ENCODE data around the gene DNAJA1. TPM values are rescaled to one million over a fixed set of nuclear protein-coding genes. Genes with fewer than 3 reads are reported as not detected.
"Not testable (repeated sequence)": the region's sequence is repeated elsewhere in the genome, so short reads cannot be mapped to it uniquely, and the experiment has no call there.

The DNAJA1 gene
- total RNA-seq, 1 donor from 2014 or later, result 149 TPM

GRCh38 chr9:33081128-33081851, 56.2 kb downstream of the DNAJA1 start:
- peak overlapping the region; percentile 20 for H3K4me3 ChIP-seq (ENCODE audit: low read depth, low read length)

GRCh38 chr9:33082128-33082527, 57.1 kb downstream of the DNAJA1 start:
- no peak for TF ChIP-seq CTCF (conservative IDR thresholded peaks at IDR 0.05; ENCODE audit: low read depth, low read length)
- DNase-seq (ENCODE audit: low read depth), result no peak
- H3K4me3 ChIP-seq (ENCODE audit: low read depth, low read length), result no peak overlapping the region

More at GRCh38 chr9:33081128-33081851, 56.2 kb downstream of the DNAJA1 start:
- peak; percentile 47 for DNase-seq (ENCODE audit: low read depth)
- TF ChIP-seq CTCF (conservative IDR thresholded peaks at IDR 0.05; ENCODE audit: low read depth, low read length), result peak; percentile 84

- no peak for TF ChIP-seq CTCF (conservative IDR thresholded peaks at IDR 0.05; ENCODE audit: low read depth, low read length)
- no peak overlapping the region for H3K4me3 ChIP-seq (ENCODE audit: low read depth, low read length)
- DNase-seq (ENCODE audit: low read depth), result no peak
These were observed 57.7 kb downstream of the DNAJA1 start for GRCh38 chr9:33082538-33083326.

GRCh38 chr9:33085672-33086071, 60.6 kb downstream of the DNAJA1 start:
- DNase-seq (ENCODE audit: low read depth); H3K4me3 ChIP-seq (ENCODE audit: low read depth, low read length): not testable (repeated sequence)

Other genes starting within 250 kb of the DNAJA1 start
- gene TMEM215, start 241.7 kb upstream of the DNAJA1 start, total RNA-seq, result not detected in 2 replicates
- 20.9 and 39.8 TPM in 2 replicates for gene APTX, start 23.6 kb upstream of the DNAJA1 start, total RNA-seq
- 14.4 and 17.9 TPM in 2 replicates for gene SMU1, start 51.4 kb downstream of the DNAJA1 start, total RNA-seq
- 44.5 and 60.7 TPM in 2 replicates for gene B4GALT1, start 142.1 kb downstream of the DNAJA1 start, total RNA-seq
- gene SPINK4, start 214.9 kb downstream of the DNAJA1 start, total RNA-seq, result not detected in 2 replicates
- gene BAG1, start 239.4 kb downstream of the DNAJA1 start, total RNA-seq, result 33.7 and 38.5 TPM in 2 replicates
- 64.0 and 76.7 TPM in 2 replicates for gene CHMP5, start 239.8 kb downstream of the DNAJA1 start, total RNA-seq